K562 (cell line): ENCODE measurements around the gene PRELID1. TPM values are rescaled to one million over a fixed set of nuclear protein-coding genes. Genes with fewer than 3 reads are reported as not detected.

Experiments
- ARID1B ChIP-seq: fragments of 450-650 bp; IDR thresholded peaks from 2 replicates; pipeline ENCODE4 v1.6.1; 2016; ENCODE audit warnings: antibody characterized with exemption, mild to moderate bottlenecking, inconsistent platforms
- BCOR ChIP-seq: fragments of 450-650 bp; IDR thresholded peaks from 2 replicates; pipeline ENCODE4 v1.6.1; 2016
- CBFB ChIP-seq: sonication (generic); formaldehyde crosslinking; IDR thresholded peaks from 2 replicates; pipeline ENCODE4 v1.4.0; 2020; ENCODE audit warnings: mild to moderate bottlenecking, missing genetic modification reagents
- CBX3 ChIP-seq, 2 experiments: IDR thresholded peaks; 1 replicate in 1 of 2; 2 replicates in 1 of 2; pipeline ENCODE4 v1.6.1; 2012; ENCODE audit warnings: inconsistent platforms in 2 of 2, low read length in 2 of 2, borderline replicate concordance in 1 of 2, control low read depth in 1 of 2
- EGR1 ChIP-seq: fragments of 450-650 bp; conservative IDR thresholded peaks from 2 replicates; pipeline ENCODE4 v1.6.1; 2017; ENCODE audit warnings: mild to moderate bottlenecking
- ERF ChIP-seq: fragments of 450-650 bp; formaldehyde crosslinking; IDR thresholded peaks from 2 replicates; pipeline ENCODE4 v1.4.0; 2020; ENCODE audit warnings: mild to moderate bottlenecking, mixed read lengths
- HMG20A ChIP-seq: fragments of 450-650 bp; formaldehyde crosslinking; conservative IDR thresholded peaks from 2 replicates; pipeline ENCODE4 v1.4.0; 2020; ENCODE audit warnings: mild to moderate bottlenecking, mixed read lengths
- PRPF4 ChIP-seq: fragments of 200-400 bp; formaldehyde crosslinking; IDR thresholded peaks from one replicate; pipeline ENCODE4 v1.6.1; 2017; ENCODE audit warnings: low read length, low read depth, mild to moderate bottlenecking; ENCODE audit not compliant: insufficient read depth, poor library complexity, severe bottlenecking
- RB1 ChIP-seq: fragments of 450-650 bp; IDR thresholded peaks from 2 replicates; pipeline ENCODE4 v1.6.1; 2017; ENCODE audit warnings: low read depth, mild to moderate bottlenecking
- SNRNP70 ChIP-seq: fragments of 200-400 bp; formaldehyde crosslinking; optimal IDR thresholded peaks from 2 replicates; pipeline ENCODE3; 2017; ENCODE audit warnings: low read depth, low read length
- SRSF3 ChIP-seq: fragments of 200-400 bp; formaldehyde crosslinking; IDR thresholded peaks from 2 replicates; pipeline ENCODE4 v1.6.1; 2016; ENCODE audit warnings: mild to moderate bottlenecking, low read length, moderate library complexity; ENCODE audit not compliant: insufficient read depth
- STAT5B ChIP-seq: fragments of 250-450 bp; sonication (Bioruptor Pico); IDR thresholded peaks from 2 replicates; pipeline ENCODE4 v1.8.0; 2021; ENCODE audit warnings: mild to moderate bottlenecking, inconsistent platforms
- TCF7 ChIP-seq: sonication (generic); IDR thresholded peaks from 2 replicates; pipeline ENCODE4 v1.6.1; 2016; ENCODE audit warnings: antibody characterized with exemption, borderline replicate concordance
- ZNF174 ChIP-seq: fragments of 250-450 bp; sonication (Bioruptor Pico); IDR thresholded peaks from 2 replicates; pipeline ENCODE4 v1.4.0; 2020; ENCODE audit warnings: mild to moderate bottlenecking
- ZNF445 ChIP-seq: fragments of 250-450 bp; sonication (Bioruptor Pico); IDR thresholded peaks from 2 replicates; pipeline ENCODE4 v1.4.0; 2020; ENCODE audit warnings: low read depth, mild to moderate bottlenecking, moderate library complexity
- polyA plus RNA-seq, 8 experiments: library from polyadenylated mRNA; depleted of rRNA in 4 of 8; stranded (reverse) in 5 of 8; unstranded in 3 of 8; fragments of >200 nt; fragmentation: Nextera tagmentation in 2 of 8; fragmentation: Illumina TruSeq in 1 of 8; extraction: Ambion mirVana in 2 of 8; extraction: Trizol in 1 of 8; gene quantifications; 2 replicates each; pipeline versions ENCODE4 v1.2.1 to v1.2.3, GENCODE V29; 2011 to 2014; ENCODE audit warnings: inconsistent platforms in 1 of 8, missing spikeins in 1 of 8
- total RNA-seq, 7 experiments: library from RNA; depleted of rRNA in 6 of 7; stranded (reverse); fragments of >200 nt in 6 of 7; fragmentation: Illumina TruSeq in 2 of 7; extraction: Trizol in 2 of 7; gene quantifications; 2 replicates each; pipeline versions ENCODE4 v1.2.1 to v1.2.3, GENCODE V29; 2011 to 2021; ENCODE audit warnings: low replicate concordance in 1 of 7
- TF ChIP-seq, protein P1 (sequence below), 2 experiments: IDR thresholded peaks in 1 of 2; conservative IDR thresholded peaks in 1 of 2; 2 replicates each; pipeline ENCODE4 v1.6.1; 2016; ENCODE audit warnings: low read depth in 2 of 2, mild to moderate bottlenecking in 1 of 2, missing compliant biosample characterization in 1 of 2, missing genetic modification characterization in 1 of 2, moderate library complexity in 1 of 2
- TF ChIP-seq, protein P2 (sequence below): sonication (generic); formaldehyde crosslinking; IDR thresholded peaks from 2 replicates; pipeline ENCODE4 v1.8.1; 2023; ENCODE audit warnings: mild to moderate bottlenecking, missing genetic modification reagents
- TF ChIP-seq, protein P3 (sequence below), 2 experiments: fragments of 450-650 bp in 1 of 2; sonication (generic) in 1 of 2; formaldehyde crosslinking; conservative IDR thresholded peaks; 2 replicates each; pipeline versions ENCODE4 v1.4.0 to v1.8.1; 2020 to 2022; ENCODE audit warnings: mild to moderate bottlenecking in 1 of 2, missing genetic modification reagents in 1 of 2

The PRELID1 gene
- total and polyA plus RNA-seq, 9 of the 15 experiments (the other 6 are each of a cell fraction or from before 2014, with no cell fraction given): 40.1 to 484 (median 340) TPM

DNA sequence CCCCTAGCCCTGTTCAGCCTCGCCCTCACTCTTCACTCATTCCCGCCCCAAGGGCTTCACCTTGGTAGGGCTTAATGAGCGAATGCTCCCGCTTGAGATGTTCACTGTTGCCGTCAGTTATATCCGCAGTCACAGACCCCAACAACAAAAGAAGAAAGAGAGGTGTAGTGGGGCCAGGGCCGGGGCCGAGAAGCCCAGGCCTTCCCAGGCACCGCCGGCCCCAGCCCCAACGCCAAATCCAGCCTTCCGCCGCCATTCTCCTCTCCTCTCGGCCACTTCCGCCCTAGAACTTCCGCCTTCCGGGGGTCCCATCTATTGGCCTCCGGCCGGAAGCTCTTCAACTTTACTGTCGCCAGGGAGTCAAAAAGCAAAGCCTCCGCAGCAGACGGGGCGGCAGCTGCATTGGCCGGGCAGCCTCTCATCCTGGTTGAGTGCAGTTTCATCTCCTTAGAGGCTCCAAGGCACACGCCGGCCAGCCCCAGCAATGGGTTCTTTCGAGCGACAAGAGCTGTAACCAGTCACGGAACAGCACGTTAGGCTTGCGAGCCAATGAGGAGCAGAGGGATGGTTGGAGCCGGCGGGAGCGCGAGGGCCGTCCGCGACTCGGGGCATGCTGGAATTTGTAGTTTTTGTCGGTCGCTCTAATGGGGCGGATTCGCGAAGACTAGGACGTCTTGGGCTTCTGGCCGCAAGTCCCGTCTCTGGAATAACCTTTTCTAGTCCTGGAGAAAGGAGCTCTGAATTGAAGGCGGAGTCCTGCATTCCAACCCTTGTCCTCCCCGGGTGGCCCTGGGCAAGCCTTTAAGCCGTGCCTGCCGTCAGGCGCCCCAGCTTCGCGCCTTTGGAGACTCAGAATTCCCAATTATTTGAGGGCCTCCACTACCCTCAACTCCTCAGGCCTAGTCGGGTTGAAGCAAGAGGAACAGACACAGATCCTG is 48.1 kb downstream of the PRELID1 start, which contains the start of gene LMAN2 (continued):
- TF ChIP-seq, protein P1, sequence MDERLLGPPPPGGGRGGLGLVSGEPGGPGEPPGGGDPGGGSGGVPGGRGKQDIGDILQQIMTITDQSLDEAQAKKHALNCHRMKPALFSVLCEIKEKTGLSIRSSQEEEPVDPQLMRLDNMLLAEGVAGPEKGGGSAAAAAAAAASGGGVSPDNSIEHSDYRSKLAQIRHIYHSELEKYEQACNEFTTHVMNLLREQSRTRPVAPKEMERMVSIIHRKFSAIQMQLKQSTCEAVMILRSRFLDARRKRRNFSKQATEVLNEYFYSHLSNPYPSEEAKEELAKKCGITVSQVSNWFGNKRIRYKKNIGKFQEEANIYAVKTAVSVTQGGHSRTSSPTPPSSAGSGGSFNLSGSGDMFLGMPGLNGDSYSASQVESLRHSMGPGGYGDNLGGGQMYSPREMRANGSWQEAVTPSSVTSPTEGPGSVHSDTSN (CRISPR knock-in tag; IDR thresholded peaks at IDR 0.05; ENCODE audit: low read depth): peak; percentile 91
- TF ChIP-seq, protein P1 (tag; conservative IDR thresholded peaks at IDR 0.05; ENCODE audit: low read depth): peak; percentile 99
- peak; percentile 53 for TF ChIP-seq RB1
- no peak for TF ChIP-seq PRPF4
- TF ChIP-seq, protein P2, sequence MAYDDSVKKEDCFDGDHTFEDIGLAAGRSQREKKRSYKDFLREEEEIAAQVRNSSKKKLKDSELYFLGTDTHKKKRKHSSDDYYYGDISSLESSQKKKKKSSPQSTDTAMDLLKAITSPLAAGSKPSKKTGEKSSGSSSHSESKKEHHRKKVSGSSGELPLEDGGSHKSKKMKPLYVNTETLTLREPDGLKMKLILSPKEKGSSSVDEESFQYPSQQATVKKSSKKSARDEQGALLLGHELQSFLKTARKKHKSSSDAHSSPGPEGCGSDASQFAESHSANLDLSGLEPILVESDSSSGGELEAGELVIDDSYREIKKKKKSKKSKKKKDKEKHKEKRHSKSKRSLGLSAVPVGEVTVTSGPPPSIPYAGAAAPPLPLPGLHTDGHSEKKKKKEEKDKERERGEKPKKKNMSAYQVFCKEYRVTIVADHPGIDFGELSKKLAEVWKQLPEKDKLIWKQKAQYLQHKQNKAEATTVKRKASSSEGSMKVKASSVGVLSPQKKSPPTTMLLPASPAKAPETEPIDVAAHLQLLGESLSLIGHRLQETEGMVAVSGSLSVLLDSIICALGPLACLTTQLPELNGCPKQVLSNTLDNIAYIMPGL (CRISPR knock-in tag): peak; percentile 49; the same call in 1 of the 2 replicates
- TF ChIP-seq CBX3 (IDR thresholded peaks at IDR 0.05; ENCODE audit: borderline replicate concordance in 1 of 2, low read length in 2 of 2): peak in 1 of 2 experiments; percentile 72; a peak in 2 of 3 replicates
- no peak for TF ChIP-seq ERF
- no peak for TF ChIP-seq SRSF3
- peak; percentile 51; the same call in 1 of the 2 replicates for TF ChIP-seq TCF7
- TF ChIP-seq, protein P3, sequence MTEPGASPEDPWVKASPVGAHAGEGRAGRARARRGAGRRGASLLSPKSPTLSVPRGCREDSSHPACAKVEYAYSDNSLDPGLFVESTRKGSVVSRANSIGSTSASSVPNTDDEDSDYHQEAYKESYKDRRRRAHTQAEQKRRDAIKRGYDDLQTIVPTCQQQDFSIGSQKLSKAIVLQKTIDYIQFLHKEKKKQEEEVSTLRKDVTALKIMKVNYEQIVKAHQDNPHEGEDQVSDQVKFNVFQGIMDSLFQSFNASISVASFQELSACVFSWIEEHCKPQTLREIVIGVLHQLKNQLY (CRISPR knock-in tag; conservative IDR thresholded peaks at IDR 0.05): no peak
- no peak for TF ChIP-seq HMG20A (CRISPR knock-in tag)
- TF ChIP-seq ARID1B: no peak; the same call in 1 of the 2 replicates
- no peak for TF ChIP-seq STAT5B
- TF ChIP-seq SNRNP70: no peak
- TF ChIP-seq ZNF445 (CRISPR knock-in tag): no peak
- TF ChIP-seq BCOR: peak; percentile 61; the same call in 1 of the 2 replicates
- no peak for TF ChIP-seq ZNF174 (CRISPR knock-in tag)
- no peak for TF ChIP-seq CBFB
- TF ChIP-seq EGR1: no peak
